Fibroblast of skin of abdomen (primary cell): ENCODE measurements around the gene CACNB2.

Source experiments
- DNase-seq: peaks from one replicate; pipeline ENCODE4 v3.0.0-alpha.2; 2013

The CACNB2 gene

DNA sequence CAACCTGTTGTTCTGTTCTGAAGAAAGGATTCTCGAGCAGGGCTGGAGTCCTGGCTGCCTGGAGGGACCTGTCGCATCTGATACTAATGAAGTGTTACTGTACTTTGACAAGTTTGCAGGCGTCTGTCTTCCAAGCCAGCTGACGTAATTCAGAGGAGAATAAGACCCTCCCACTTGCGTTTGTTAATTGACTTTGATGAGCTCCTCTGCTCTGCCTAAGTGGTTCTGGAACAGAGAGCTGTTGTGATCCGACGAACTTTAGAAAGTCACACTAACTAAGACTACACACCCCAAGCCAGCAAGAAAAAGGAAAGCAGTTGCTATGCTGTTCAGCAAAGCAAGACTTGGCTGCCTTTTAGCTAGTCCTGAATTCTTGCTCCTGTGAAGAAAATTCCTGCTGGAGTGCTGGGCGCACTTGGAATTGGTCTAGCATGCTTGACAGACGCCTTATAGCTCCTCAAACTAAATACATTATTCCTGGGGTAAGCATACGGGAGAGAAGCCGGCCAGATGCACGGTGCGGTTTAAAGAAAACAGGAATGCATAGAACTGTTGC is 200.3 kb downstream of the CACNB2 start:
- DNase-seq = peak; percentile 29

- no peak for DNase-seq
These were observed 200.8 kb downstream of the CACNB2 start for GRCh38 chr10:18341055-18341454.

DNA sequence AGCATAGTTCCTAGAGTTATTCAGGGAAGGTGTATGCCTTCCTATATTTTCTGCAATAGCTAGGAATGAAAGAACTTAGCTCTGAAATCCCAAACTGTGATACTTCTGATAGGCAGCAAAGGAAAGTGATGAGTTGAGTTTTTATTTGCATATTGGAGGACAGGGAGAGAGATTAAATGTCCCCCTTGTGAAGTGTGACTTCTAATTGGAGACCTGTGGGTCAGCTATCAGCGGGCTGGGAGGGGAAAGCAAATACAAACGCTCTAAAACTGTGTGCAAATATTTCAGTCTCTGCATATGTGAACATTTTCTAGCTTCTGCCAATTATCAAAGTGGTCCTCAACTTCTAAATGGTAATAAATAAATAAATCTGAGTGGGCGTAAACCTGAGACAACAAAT is 203.3 kb downstream of the CACNB2 start:
- no peak for DNase-seq

DNA sequence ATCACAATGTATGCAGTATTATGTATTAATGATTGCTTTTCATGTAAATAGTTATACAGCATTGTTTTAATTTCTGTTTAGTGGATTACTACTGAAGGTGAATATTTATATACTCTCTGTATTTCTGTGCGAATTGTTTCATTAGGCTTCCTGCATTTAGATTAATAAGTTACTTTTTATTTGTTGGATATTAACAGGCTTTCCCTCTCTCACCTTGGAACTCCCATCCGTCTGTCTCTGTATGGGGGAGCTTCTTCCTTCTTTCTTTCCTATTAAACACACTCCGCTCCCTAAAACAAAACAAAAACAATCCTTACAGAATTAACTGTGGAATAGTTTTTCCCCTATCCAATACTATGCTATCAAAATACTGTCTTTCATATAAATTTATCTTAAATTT is 205.1 kb downstream of the CACNB2 start:
- no peak for DNase-seq

DNA sequence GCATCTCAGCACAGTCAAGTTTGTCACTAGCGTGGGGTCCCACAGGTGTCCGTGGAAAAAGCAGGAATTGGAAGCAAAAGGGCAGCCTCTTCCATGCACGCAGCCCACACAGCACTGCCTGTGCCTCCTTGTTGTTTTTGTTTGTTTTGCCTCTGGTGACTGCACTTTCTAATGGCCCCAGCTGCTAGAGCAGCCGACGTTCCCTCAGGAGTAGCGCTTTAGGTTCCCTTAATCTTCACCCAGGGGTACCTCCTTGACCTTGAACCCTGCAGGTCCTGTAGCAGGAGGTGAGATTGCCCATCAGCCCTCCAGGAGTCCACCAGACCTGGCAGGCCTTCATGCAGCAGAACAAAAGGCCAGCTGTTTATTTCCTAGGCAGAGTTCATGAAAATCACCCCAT is 210.1 kb downstream of the CACNB2 start:
- DNase-seq = no peak

DNA sequence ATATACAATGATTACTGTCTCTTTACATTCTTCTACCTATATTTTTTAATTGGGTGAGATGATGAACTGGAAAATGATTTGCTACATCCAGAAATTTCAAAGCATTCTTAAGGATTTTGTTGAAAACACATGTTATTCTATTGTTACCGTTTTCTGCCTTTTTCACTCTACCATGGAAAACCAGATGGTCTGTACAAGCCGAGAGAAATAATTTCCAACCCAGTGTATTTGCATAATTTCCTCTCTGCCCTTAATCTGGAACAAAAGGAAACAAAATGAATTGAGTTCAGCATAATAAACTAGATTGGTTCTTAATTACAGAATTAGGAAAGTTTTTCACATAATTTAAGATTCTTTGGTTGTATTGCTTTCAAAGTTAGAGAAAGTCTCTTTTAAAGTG is 211.2 kb downstream of the CACNB2 start:
- no peak for DNase-seq

DNA sequence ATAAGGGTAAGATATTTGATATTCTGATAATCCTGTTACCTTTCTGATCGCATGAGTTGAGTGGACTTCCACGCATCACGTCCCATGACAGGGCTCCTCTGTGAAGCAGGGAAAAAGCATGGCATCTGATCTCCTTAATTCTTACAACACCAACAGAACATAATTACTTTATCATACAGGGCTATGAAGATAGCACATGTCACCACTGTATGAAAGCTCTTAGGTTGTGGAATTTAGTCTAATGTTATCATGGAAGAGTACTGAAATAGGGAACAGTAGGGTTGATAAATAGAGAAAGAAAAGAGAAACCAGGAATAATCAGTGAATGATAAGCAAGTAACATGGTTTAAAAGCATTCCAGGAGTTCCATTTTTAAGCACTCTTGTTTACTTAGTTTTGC is 212.0 kb downstream of the CACNB2 start:
- no peak for DNase-seq

DNA sequence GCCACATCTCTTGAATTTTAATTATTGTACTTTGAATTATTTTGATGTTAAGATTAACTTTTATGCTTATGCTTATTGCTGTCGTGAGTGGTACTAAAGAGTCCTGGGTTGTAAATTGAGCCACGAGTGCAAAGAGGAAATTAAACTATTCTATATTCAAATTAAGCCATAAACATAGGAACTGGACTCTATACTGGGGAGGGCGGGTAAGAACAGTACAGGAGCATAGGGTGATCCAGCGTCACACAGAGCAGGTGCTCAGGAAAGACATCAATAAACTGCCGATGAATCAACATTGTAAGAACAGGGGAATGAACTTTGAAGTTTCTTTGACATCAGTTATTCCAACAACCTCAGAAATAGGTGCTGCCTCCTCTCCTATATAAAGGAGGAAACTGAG is 219.6 kb downstream of the CACNB2 start:
- no peak for DNase-seq

DNA sequence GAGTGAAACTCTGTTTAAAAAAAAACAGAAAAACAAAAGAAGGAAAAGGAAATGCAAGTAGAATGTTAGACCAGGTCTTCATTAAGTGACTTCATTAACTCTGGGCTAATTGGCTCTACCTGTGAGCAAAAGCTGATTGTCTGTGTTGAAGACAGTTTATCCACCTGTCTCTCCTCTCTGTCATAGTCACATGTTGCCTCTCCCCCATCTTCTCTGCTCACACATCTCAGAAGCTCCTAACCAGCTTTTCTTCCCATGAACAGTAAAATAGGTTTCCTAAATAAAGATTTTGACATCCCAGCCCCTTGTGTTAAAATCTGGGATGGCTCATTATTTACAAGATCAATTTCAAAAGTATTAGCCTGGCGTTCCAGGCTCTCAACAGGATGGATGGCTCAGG is 222.7 kb downstream of the CACNB2 start:
- DNase-seq = no peak

DNA sequence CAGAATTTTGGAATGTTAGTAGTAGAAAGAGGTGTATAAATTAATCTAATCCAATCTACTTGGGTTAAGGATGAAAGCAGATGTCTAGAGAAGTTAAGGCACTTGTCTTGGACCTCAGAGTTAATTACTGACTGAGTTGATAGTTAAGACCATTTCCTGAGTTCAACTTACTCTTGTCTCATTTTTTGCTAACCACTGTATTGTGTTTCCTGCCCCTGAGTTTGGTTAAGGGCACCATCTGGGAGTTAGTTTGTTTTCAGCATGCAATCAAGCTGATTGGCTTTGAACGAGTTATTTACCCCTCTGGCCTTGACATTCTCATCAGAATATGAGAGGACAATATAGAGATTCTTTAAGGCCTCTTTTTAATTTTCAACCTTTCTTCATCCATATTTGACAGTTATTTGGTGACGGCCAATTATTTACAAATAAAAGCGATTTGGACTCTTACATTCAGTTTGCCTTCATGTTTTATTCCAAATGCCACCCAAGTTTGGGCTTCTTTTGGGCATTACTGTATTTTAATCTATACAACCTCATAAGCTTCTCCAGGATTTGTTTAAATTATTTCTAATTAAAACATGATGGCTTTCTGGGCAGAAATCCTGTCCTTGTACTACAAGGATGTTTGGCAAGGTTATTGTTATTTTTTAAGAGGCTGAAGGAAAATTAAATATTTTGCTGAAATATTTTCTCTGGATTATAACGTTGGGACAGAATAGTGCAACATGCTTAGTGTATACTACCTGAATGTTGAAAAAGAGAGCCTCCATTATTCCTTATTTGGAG is 225.0 kb downstream of the CACNB2 start:
- no peak for DNase-seq

DNA sequence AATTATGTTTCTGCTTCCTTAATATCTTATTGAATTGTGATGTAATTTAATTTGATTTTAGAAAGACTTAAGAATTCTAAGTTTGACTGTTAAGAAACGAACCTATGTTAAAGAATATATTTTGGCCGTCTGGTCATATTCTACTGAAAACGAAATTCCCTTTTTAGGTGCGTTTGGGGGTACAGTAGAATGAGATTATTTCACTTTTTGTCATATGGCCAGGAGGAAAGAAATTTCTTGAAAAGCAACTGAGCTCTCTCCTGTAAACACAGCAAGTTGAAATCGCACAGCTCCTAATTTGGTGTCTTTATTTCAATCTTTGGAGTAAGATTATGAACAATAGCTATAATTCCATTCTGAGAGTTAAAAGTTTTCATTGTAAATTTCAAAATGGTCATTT is 227.6 kb downstream of the CACNB2 start:
- DNase-seq = no peak

GRCh38 chr10:18368273-18368672 is 228.0 kb downstream of the CACNB2 start:
- peak; percentile 8 for DNase-seq

GRCh38 chr10:18368682-18369081 is 228.5 kb downstream of the CACNB2 start:
- peak; percentile 48 for DNase-seq

DNA sequence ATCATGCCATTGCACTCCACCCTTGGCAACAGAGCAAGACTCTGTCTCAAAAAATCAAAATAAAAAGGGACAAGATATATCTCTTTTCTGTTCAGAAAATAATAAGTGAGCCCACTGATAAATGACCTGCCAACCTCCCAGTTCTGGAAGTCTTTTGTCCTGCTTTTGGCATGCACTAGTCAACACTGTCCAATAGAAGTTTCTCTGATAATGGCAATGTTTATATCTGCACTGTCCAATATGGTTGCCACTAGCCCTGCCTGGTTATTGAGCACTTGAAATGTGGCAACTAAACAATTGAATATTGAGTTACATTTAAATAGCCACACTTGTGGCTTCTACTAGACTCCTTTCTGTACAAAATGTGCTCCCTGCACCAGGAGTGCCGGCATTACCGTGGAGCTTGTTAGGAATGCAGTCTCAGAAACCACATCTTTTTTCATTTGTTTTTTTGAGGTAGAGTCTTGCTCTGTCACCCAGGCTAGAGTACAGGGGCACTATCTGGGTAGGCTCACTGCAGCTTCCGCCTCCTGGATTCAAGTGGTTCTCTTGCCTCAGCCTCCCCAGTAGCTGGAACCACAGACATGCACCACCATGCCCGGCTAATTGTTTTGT is 229.7 kb downstream of the CACNB2 start:
- no peak for DNase-seq

DNA sequence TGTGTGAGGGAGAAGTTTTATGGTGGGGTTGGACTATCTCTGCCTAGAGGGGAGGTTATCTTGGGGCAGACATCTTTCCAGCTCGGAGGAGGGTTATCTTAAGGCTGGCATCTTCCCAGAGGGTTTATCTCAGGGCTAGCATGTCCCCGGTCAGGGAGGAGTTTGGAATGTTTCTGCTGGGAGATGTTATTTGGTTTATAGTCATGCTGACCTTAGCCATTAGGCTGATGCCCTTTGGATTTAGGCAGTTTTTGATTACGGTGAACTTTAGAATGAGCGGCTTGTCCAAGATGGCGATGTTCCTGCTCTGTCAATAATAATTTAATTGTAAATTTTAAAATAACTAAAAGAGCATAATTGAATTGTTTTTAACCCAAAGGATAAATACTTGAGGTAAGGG is 236.4 kb downstream of the CACNB2 start:
- no peak for DNase-seq

DNA sequence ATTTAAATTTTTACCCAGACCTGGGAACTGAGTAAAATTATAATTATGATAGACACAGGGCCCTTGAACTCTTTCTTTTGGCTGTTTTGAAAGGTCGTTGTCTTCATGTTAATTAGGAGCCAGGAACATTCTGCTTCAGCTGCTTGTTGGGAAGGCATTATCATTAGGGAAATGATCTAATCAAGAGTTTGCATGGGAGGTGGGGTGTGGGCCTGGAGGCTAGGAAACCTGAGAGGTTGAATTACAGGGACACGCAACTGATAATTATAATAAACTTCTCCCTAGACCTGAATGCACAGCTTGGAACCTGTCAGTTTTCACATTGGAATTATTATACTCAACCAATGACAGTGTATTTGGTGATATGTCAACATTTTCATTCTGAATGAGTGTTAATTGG is 237.7 kb downstream of the CACNB2 start:
- no peak for DNase-seq

DNA sequence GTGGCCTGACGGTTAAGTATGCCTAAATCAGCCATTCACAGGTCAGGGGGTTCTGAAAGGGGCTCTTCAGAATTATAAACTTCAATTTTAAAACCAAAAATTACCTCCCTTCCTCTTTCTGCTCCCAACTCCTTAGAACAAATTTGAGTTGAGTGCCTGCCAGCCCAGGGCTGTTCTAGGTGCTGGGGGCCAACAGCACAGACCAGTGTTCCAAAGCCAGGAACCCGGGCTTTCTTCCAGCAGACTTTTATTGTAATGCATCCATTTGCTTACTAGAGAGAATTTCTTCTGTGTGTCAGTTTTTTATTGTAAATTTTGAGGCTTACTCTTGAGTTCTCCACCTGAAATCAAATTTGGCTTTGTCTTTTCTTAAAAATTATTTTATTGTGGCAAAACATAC is 238.5 kb downstream of the CACNB2 start:
- no peak for DNase-seq

- no peak for DNase-seq
These were observed 241.5 kb downstream of the CACNB2 start for GRCh38 chr10:18381679-18382078.

- DNase-seq = no peak
These were observed 257.7 kb downstream of the CACNB2 start for GRCh38 chr10:18397906-18398305.

- no peak for DNase-seq
These were observed 258.9 kb downstream of the CACNB2 start for GRCh38 chr10:18399158-18399557.

GRCh38 chr10:18400201-18400905 is 260.1 kb downstream of the CACNB2 start:
- no peak for DNase-seq

DNA sequence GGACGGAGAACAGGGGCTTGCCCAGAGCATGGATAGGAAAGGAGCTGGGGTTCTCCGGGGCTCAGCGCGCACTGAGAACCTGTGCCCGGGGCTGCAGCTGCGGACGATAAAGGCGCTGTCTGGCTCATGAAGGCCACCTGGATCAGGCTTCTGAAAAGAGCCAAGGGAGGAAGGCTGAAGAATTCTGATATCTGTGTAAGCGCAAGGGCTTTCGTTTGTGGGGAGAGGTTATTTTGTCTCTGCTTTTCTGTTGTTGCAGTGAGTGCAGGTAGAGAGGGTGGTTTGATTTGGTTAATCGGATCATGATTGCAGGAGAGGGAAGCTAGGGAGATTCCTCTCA is 260.7 kb downstream of the CACNB2 start:
- no peak for DNase-seq

GRCh38 chr10:18401416-18402195 is 261.4 kb downstream of the CACNB2 start:
- DNase-seq = no peak
